IPS-20b (cell line): Measurements from ENCODE around the gene ITGA11.
A peak's percentile ranks its signal among the peaks of the same experiment; 100 is the strongest.

Source experiments
- H3K27ac ChIP-seq: one replicate; pipeline ENCODE4 v1.5.1; 2013; ENCODE audit warnings: low read length
- H3K27me3 ChIP-seq: 2 replicates; pipeline ENCODE4 v1.6.1; 2013; ENCODE audit warnings: mild to moderate bottlenecking, low read length, inconsistent platforms; ENCODE audit not compliant: insufficient read depth
- H3K36me3 ChIP-seq: 2 replicates; pipeline ENCODE4 v1.6.1; 2013; ENCODE audit warnings: low read depth, mild to moderate bottlenecking, inconsistent platforms, low read length, moderate library complexity; ENCODE audit not compliant: insufficient read depth
- H3K4me1 ChIP-seq: 2 replicates; pipeline ENCODE4 v1.6.1; 2013; ENCODE audit warnings: mild to moderate bottlenecking, control low read depth, inconsistent platforms, low read length, moderate library complexity; ENCODE audit not compliant: insufficient read depth
- H3K4me3 ChIP-seq: 2 replicates; pipeline ENCODE4 v1.5.1; 2013; ENCODE audit warnings: mild to moderate bottlenecking, low read length, inconsistent platforms
- H3K9ac ChIP-seq: 2 replicates; pipeline ENCODE4 v1.6.1; 2013; ENCODE audit warnings: low read depth, mild to moderate bottlenecking, inconsistent platforms, low read length, moderate library complexity
- H3K9me3 ChIP-seq: 2 replicates; pipeline ENCODE4 v1.6.1; 2013; ENCODE audit warnings: mild to moderate bottlenecking, low read depth, low read length, inconsistent platforms; ENCODE audit not compliant: insufficient read depth

ITGA11 gene

GRCh38 chr15:68268405-68268804, 163.6 kb downstream of the ITGA11 start:
- Histone ChIP-seq H3K36me3 (no peaks in the 10 kb centered on the region), H3K9ac (no peak overlapping the region), H3K27ac (no peak overlapping the region), H3K27me3 (no peaks in the 10 kb centered on the region), H3K4me3 (no peak overlapping the region), H3K9me3 (no peaks in the 10 kb centered on the region), H3K4me1 (peaks cover 41% of the 10 kb centered on the region; the same call in 1 of the 2 replicates)

- H3K9ac ChIP-seq = peak overlapping the region; percentile 3; the same call in 1 of the 2 replicates
- no peaks in the 10 kb centered on the region for H3K36me3 ChIP-seq
- no peaks in the 10 kb centered on the region for H3K27me3 ChIP-seq
- no peak overlapping the region for H3K27ac ChIP-seq
- peaks cover 33% of the 10 kb centered on the region; the same call in 1 of the 2 replicates for H3K4me1 ChIP-seq
- peak overlapping the region; percentile 1; the same call in 1 of the 2 replicates for H3K4me3 ChIP-seq
- H3K9me3 ChIP-seq = no peaks in the 10 kb centered on the region
Observed at GRCh38 chr15:68265674-68266073, 166.3 kb downstream of the ITGA11 start.

GRCh38 chr15:68265081-68265480, 166.9 kb downstream of the ITGA11 start:
- Histone ChIP-seq H3K27me3 (no peaks in the 10 kb centered on the region), H3K4me1 (peaks cover 33% of the 10 kb centered on the region; the same call in 1 of the 2 replicates), H3K9ac (peak overlapping the region; percentile 27; the same call in 1 of the 2 replicates), H3K4me3 (peak overlapping the region; percentile 43; the same call in 1 of the 2 replicates), H3K9me3 (no peaks in the 10 kb centered on the region), H3K27ac (no peak overlapping the region), H3K36me3 (no peaks in the 10 kb centered on the region)

GRCh38 chr15:68264282-68264681, 167.7 kb downstream of the ITGA11 start:
- Histone ChIP-seq H3K4me1 (peaks cover 33% of the 10 kb centered on the region; the same call in 1 of the 2 replicates), H3K27ac (peak overlapping the region; percentile 13), H3K4me3 (peak overlapping the region; percentile 43), H3K9ac (peak overlapping the region; percentile 27; the same call in 1 of the 2 replicates), H3K36me3 (no peaks in the 10 kb centered on the region), H3K9me3 (no peaks in the 10 kb centered on the region), H3K27me3 (no peaks in the 10 kb centered on the region)

GRCh38 chr15:68262514-68263356, 169.2 kb downstream of the ITGA11 start:
- H3K9ac ChIP-seq = peak overlapping the region; percentile 63; the same call in 1 of the 2 replicates
- H3K36me3 ChIP-seq = no peaks in the 10 kb centered on the region
- peak overlapping the region; percentile 7 for H3K27ac ChIP-seq
- peaks cover 35% of the 10 kb centered on the region; the same call in 1 of the 2 replicates for H3K4me1 ChIP-seq
- no peaks in the 10 kb centered on the region for H3K9me3 ChIP-seq
- H3K27me3 ChIP-seq = no peaks in the 10 kb centered on the region
- H3K4me3 ChIP-seq = 0 out of 2 replicates have a peak overlapping the region, but pooled peaks have one; percentile 36

- Histone ChIP-seq H3K36me3 (no peaks in the 10 kb centered on the region), H3K4me3 (no peak overlapping the region), H3K9ac (no peak overlapping the region), H3K9me3 (no peaks in the 10 kb centered on the region), H3K27me3 (no peaks in the 10 kb centered on the region), H3K27ac (peak overlapping the region; percentile 7), H3K4me1 (peaks cover 38% of the 10 kb centered on the region; the same call in 1 of the 2 replicates)
Observed at GRCh38 chr15:68261980-68262379, 170.0 kb downstream of the ITGA11 start.

- no peaks in the 10 kb centered on the region for H3K27me3 ChIP-seq
- no peaks in the 10 kb centered on the region for H3K9me3 ChIP-seq
- no peak overlapping the region for H3K9ac ChIP-seq
- no peak overlapping the region for H3K27ac ChIP-seq
- H3K4me1 ChIP-seq = peaks cover 37% of the 10 kb centered on the region; the same call in 1 of the 2 replicates
- H3K36me3 ChIP-seq = no peaks in the 10 kb centered on the region
- H3K4me3 ChIP-seq = no peak overlapping the region
Observed at GRCh38 chr15:68261241-68261640, 170.7 kb downstream of the ITGA11 start.

GRCh38 chr15:68259883-68260282, 172.1 kb downstream of the ITGA11 start:
- Histone ChIP-seq H3K4me3 (no peak overlapping the region), H3K27ac (no peak overlapping the region), H3K9ac (no peak overlapping the region), H3K4me1 (peaks cover 25% of the 10 kb centered on the region; the same call in 1 of the 2 replicates), H3K36me3 (no peaks in the 10 kb centered on the region), H3K27me3 (no peaks in the 10 kb centered on the region), H3K9me3 (no peaks in the 10 kb centered on the region)

GRCh38 chr15:68258692-68259091, 173.3 kb downstream of the ITGA11 start:
- Histone ChIP-seq H3K9ac (no peak overlapping the region), H3K36me3 (no peaks in the 10 kb centered on the region), H3K4me3 (no peak overlapping the region), H3K27ac (no peak overlapping the region), H3K4me1 (peaks cover 14% of the 10 kb centered on the region; the same call in 1 of the 2 replicates), H3K9me3 (no peaks in the 10 kb centered on the region), H3K27me3 (no peaks in the 10 kb centered on the region)

GRCh38 chr15:68256675-68257450, 175.1 kb downstream of the ITGA11 start:
- Histone ChIP-seq H3K9ac (peak overlapping the region; percentile 91), H3K4me3 (peak overlapping the region; percentile 77)

GRCh38 chr15:68252925-68253534, 178.9 kb downstream of the ITGA11 start:
- no peak overlapping the region for H3K9ac ChIP-seq
- H3K27ac ChIP-seq = no peak overlapping the region
- no peak overlapping the region for H3K4me3 ChIP-seq
- no peaks in the 10 kb centered on the region; the same call in 1 of the 2 replicates for H3K9me3 ChIP-seq
- no peaks in the 10 kb centered on the region for H3K27me3 ChIP-seq
- H3K4me1 ChIP-seq = peaks cover 3% of the 10 kb centered on the region; the same call in 1 of the 2 replicates
- H3K36me3 ChIP-seq = no peaks in the 10 kb centered on the region

More at GRCh38 chr15:68256675-68257450, 175.1 kb downstream of the ITGA11 start:
- peaks cover 6% of the 10 kb centered on the region; the same call in 1 of the 2 replicates for H3K4me1 ChIP-seq
- peak overlapping the region; percentile 87 for H3K27ac ChIP-seq
- H3K36me3 ChIP-seq = no peaks in the 10 kb centered on the region
- H3K9me3 ChIP-seq = no peaks in the 10 kb centered on the region
- H3K27me3 ChIP-seq = no peaks in the 10 kb centered on the region
